Panc1 (cell line): ENCODE measurements around the gene SEMA4B. TPM values are rescaled to one million over a fixed set of nuclear protein-coding genes. Genes with fewer than 3 reads are reported as not detected.

ENCODE experiments used
- ATAC-seq: fragments of 200-7000 bp; cut with Tn5 transposase; 2 replicates; pipeline ENCODE4 v1.9.1; 2020; ENCODE audit warnings: mild to moderate bottlenecking, moderate library complexity
- BruUV-seq: library from RNA; stranded (reverse); fragments of 400-500 nt; replicated peaks from 2 replicates; lab custom pipeline; 2021; lab: Mats Ljungman, UMichigan
- CTCF ChIA-PET: fragments of 300-600 bp; sonication (Branson Sonifier 250); formaldehyde crosslinking; loops from one replicate; lab custom pipeline; 2022; ENCODE audit warnings: antibody characterized with exemption; lab: Charles Lee
- POLR2A ChIA-PET: fragments of 300-600 bp; sonication (Branson Sonifier 250); formaldehyde crosslinking; loops from one replicate; lab custom pipeline; 2022; ENCODE audit warnings: antibody characterized with exemption; lab: Charles Lee
- DNase-seq: peaks from one replicate; pipeline ENCODE4 v3.0.0-alpha.2; 2010; ENCODE audit warnings: low read depth, low spot score
- H3K27ac ChIP-seq: 2 replicates; pipeline ENCODE4 v1.5.1; 2011; ENCODE audit warnings: mild to moderate bottlenecking, low read length, inconsistent platforms
- H3K27me3 ChIP-seq: fragments of 200-500 bp; sonication (Bioruptor generic); 2 replicates; pipeline ENCODE4 v1.6.0; 2014; ENCODE audit warnings: low read length, inconsistent platforms; ENCODE audit not compliant: control insufficient read depth, insufficient read depth
- H3K36me3 ChIP-seq: fragments of 200-500 bp; sonication (Bioruptor generic); 2 replicates; pipeline ENCODE4 v1.5.1; 2014; ENCODE audit warnings: inconsistent platforms, mild to moderate bottlenecking, low read length, moderate library complexity; ENCODE audit not compliant: control insufficient read depth, insufficient read depth
- H3K4me1 ChIP-seq: 2 replicates; pipeline ENCODE4 v1.5.1; 2011; ENCODE audit warnings: inconsistent platforms, mild to moderate bottlenecking, low read length, moderate library complexity; ENCODE audit not compliant: control insufficient read depth, insufficient read depth
- H3K4me3 ChIP-seq, 2 experiments: 2 replicates each; pipeline ENCODE4 v1.5.1; 2011 to 2012; ENCODE audit warnings: low read depth in 2 of 2, low read length in 2 of 2, mild to moderate bottlenecking in 2 of 2, inconsistent platforms in 1 of 2, moderate library complexity in 1 of 2
- H3K9me3 ChIP-seq: fragments of 200-500 bp; sonication (Bioruptor generic); 2 replicates; pipeline ENCODE4 v1.5.1; 2014; ENCODE audit warnings: low read depth, mild to moderate bottlenecking, inconsistent platforms, low read length, moderate library complexity; ENCODE audit not compliant: control insufficient read depth, insufficient read depth
- POLR2AphosphoS5 ChIP-seq: IDR thresholded peaks from 2 replicates; pipeline ENCODE4 v1.6.1; 2012; ENCODE audit warnings: mild to moderate bottlenecking, low read depth, low read length, moderate library complexity
- SIN3A ChIP-seq: IDR thresholded peaks from 2 replicates; pipeline ENCODE4 v1.6.1; 2012; ENCODE audit warnings: low read depth, mild to moderate bottlenecking, low read length, moderate library complexity, borderline replicate concordance; ENCODE audit not compliant: insufficient read depth
- TCF7L2 ChIP-seq: IDR thresholded peaks from 2 replicates; pipeline ENCODE4 v1.6.1; 2011; ENCODE audit warnings: mild to moderate bottlenecking, low read depth, low read length, inconsistent platforms
- in situ Hi-C: cut with HindIII; loops from 2 replicates; pipeline ENCODE4 v1.10.0; 2016; ENCODE audit warnings: low sequenced_read_pairs, low pct_unique_long_range_greater_than_20kb
- intact Hi-C: fragments of 100-400 bp; cut with micrococcal nuclease; formaldehyde crosslinking; loops from one replicate; pipeline ENCODE4 v1.10.0; 2022; ENCODE audit not compliant: unreplicated experiment
- total RNA-seq: library from RNA; stranded (reverse); gene quantifications from one replicate; pipeline ENCODE4 v1.2.1, GENCODE V29; 2021; ENCODE audit not compliant: unreplicated experiment
- TF ChIP-seq, protein P1 (sequence below): fragments of 450-650 bp; IDR thresholded peaks from 2 replicates; pipeline ENCODE4 v1.5.1; 2017; ENCODE audit warnings: mild to moderate bottlenecking
- TF ChIP-seq, protein P2 (sequence below), 2 experiments: IDR thresholded peaks; 2 replicates each; pipeline ENCODE4 v1.6.1; 2011 to 2012; ENCODE audit warnings: low read depth in 2 of 2, control low read depth in 1 of 2, low read length in 1 of 2, mild to moderate bottlenecking in 1 of 2, moderate library complexity in 1 of 2; ENCODE audit not compliant: insufficient read depth in 1 of 2

SEMA4B gene
- total RNA-seq, 1 experiment from 2014 or later, result 600 TPM

DNA sequence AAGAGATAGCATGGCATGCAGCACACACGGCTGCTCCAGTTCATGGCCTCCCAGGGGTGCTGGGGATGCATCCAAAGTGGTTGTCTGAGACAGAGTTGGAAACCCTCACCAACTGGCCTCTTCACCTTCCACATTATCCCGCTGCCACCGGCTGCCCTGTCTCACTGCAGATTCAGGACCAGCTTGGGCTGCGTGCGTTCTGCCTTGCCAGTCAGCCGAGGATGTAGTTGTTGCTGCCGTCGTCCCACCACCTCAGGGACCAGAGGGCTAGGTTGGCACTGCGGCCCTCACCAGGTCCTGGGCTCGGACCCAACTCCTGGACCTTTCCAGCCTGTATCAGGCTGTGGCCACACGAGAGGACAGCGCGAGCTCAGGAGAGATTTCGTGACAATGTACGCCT, 27.8 kb downstream of the SEMA4B start:
- TF ChIP-seq SIN3A, result no peak
- TF ChIP-seq, protein P1, sequence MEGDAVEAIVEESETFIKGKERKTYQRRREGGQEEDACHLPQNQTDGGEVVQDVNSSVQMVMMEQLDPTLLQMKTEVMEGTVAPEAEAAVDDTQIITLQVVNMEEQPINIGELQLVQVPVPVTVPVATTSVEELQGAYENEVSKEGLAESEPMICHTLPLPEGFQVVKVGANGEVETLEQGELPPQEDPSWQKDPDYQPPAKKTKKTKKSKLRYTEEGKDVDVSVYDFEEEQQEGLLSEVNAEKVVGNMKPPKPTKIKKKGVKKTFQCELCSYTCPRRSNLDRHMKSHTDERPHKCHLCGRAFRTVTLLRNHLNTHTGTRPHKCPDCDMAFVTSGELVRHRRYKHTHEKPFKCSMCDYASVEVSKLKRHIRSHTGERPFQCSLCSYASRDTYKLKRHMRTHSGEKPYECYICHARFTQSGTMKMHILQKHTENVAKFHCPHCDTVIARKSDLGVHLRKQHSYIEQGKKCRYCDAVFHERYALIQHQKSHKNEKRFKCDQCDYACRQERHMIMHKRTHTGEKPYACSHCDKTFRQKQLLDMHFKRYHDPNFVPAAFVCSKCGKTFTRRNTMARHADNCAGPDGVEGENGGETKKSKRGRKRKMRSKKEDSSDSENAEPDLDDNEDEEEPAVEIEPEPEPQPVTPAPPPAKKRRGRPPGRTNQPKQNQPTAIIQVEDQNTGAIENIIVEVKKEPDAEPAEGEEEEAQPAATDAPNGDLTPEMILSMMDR, result no peak
- TF ChIP-seq, protein P2, sequence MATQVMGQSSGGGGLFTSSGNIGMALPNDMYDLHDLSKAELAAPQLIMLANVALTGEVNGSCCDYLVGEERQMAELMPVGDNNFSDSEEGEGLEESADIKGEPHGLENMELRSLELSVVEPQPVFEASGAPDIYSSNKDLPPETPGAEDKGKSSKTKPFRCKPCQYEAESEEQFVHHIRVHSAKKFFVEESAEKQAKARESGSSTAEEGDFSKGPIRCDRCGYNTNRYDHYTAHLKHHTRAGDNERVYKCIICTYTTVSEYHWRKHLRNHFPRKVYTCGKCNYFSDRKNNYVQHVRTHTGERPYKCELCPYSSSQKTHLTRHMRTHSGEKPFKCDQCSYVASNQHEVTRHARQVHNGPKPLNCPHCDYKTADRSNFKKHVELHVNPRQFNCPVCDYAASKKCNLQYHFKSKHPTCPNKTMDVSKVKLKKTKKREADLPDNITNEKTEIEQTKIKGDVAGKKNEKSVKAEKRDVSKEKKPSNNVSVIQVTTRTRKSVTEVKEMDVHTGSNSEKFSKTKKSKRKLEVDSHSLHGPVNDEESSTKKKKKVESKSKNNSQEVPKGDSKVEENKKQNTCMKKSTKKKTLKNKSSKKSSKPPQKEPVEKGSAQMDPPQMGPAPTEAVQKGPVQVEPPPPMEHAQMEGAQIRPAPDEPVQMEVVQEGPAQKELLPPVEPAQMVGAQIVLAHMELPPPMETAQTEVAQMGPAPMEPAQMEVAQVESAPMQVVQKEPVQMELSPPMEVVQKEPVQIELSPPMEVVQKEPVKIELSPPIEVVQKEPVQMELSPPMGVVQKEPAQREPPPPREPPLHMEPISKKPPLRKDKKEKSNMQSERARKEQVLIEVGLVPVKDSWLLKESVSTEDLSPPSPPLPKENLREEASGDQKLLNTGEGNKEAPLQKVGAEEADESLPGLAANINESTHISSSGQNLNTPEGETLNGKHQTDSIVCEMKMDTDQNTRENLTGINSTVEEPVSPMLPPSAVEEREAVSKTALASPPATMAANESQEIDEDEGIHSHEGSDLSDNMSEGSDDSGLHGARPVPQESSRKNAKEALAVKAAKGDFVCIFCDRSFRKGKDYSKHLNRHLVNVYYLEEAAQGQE (IDR thresholded peaks at IDR 0.05; ENCODE audit: insufficient read depth in 1 of 2, low read depth in 2 of 2, low read length in 1 of 2), result no peak
- no peak for TF ChIP-seq TCF7L2
- TF ChIP-seq POLR2AphosphoS5, result peak; percentile 87
- H3K4me3 ChIP-seq, result no peak overlapping the region
- TSS peak; percentile 76 for BruUV-seq
- peak overlapping the region; percentile 99 for H3K27ac ChIP-seq
- H3K27me3 ChIP-seq, result no peaks in the 10 kb centered on the region
- DNase-seq, result no peak
- in situ Hi-C loops (no loop called here), intact Hi-C loops (no loop called here)
- peaks cover 82% of the 10 kb centered on the region for H3K4me1 ChIP-seq
- ChIA-PET CTCF (interaction anchor here (0.6 kb wide), 1 partner anchor 1331 kb away, joined by 4 read pairs; no protein-coding TSS in a partner anchor), POLR2A (no interaction called here)
- ATAC-seq, result peak; percentile 2; the same call in 1 of the 2 replicates
- no peaks in the 10 kb centered on the region for H3K9me3 ChIP-seq
- H3K36me3 ChIP-seq, result peaks cover 21% of the 10 kb centered on the region

DNA sequence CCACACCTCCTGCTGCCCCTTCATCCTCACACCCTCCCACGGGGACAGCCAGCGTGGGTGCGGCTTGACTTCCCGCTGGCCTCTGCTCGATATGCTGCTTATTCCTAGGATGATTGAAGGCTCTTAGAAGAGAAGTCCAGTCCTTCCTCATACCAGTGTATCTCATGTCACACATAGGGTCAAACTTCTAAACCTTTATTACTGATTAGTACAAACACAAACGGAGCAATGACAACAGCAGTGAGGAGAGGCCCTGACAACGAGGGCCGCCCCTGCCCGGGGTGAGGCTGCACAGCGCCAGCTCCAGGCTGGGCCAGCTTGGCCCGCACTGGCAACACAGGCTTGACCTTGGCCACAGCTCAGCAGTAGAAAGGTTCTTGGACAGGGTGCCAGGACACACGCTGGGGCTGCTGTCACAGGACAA, 29.0 kb downstream of the SEMA4B start:
- no peak for DNase-seq
- peaks cover 18% of the 10 kb centered on the region; the same call in 1 of the 2 replicates for H3K36me3 ChIP-seq
- in situ Hi-C loops, result no loop called here
- intact Hi-C loops, result no loop called here
- no peaks in the 10 kb centered on the region for H3K9me3 ChIP-seq
- H3K27me3 ChIP-seq, result no peaks in the 10 kb centered on the region
- BruUV-seq, result no TSS peak
- peaks cover 77% of the 10 kb centered on the region for H3K4me1 ChIP-seq
- peak; percentile 15 for ATAC-seq
- H3K27ac ChIP-seq, result peak overlapping the region; percentile 99
- H3K4me3 ChIP-seq, result peak overlapping the region in 1 of 2 experiments; percentile 85; a peak in 1 of 4 replicates
- POLR2A ChIA-PET, result interaction anchor here (0.6 to 1.3 kb wide), 3 partner anchors 28 to 64 kb away, joined by 3 read pairs; no protein-coding TSS in a partner anchor
- CTCF ChIA-PET, result interaction anchor here (1.1 kb wide), 1 partner anchor 9 kb away, joined by 3 read pairs; no protein-coding TSS in a partner anchor
- TF ChIP-seq SIN3A, result no peak
- peak; percentile 23; the same call in 1 of the 2 replicates for TF ChIP-seq TCF7L2
- peak; percentile 36; the same call in 1 of the 2 replicates for TF ChIP-seq POLR2AphosphoS5

DNA sequence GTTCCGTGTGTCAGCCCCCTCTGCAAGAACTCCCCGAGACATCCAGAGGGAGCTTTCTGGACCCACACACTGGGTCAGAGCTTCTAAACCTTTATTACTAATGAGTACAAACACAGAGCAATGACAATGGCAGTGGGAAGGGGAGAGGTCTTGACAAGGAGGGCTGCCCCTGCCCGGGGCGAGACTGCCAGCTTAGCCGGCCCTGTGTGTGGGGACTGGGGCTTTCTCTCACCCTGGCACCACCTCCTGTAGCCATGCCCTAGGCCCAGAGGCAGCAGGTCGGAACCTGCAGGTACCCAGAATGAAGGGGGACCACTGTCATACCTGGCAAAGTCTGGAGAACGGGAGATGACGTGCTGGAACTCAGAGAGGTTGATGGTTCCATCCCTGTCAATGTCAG, 29.5 kb downstream of the SEMA4B start:
- in situ Hi-C loops, result no loop called here
- H3K27ac ChIP-seq, result peak overlapping the region; percentile 99
- ChIA-PET POLR2A (interaction anchor here (0.6 to 1.3 kb wide), 2 partner anchors 29 to 60 kb away, joined by 3 read pairs; no protein-coding TSS in a partner anchor), CTCF (interaction anchor here (1.1 kb wide), 1 partner anchor 9 kb away, joined by 3 read pairs; no protein-coding TSS in a partner anchor)
- no peaks in the 10 kb centered on the region for H3K9me3 ChIP-seq
- H3K4me1 ChIP-seq, result peaks cover 72% of the 10 kb centered on the region
- TF ChIP-seq, protein P1, result no peak
- TF ChIP-seq POLR2AphosphoS5, result peak; percentile 27; the same call in 1 of the 2 replicates
- peak; percentile 3 for ATAC-seq
- H3K27me3 ChIP-seq, result no peaks in the 10 kb centered on the region
- DNase-seq, result no peak
- intact Hi-C loops, result no loop called here
- peaks cover 15% of the 10 kb centered on the region; the same call in 1 of the 2 replicates for H3K36me3 ChIP-seq
- BruUV-seq, result no TSS peak
- peak overlapping the region; percentile 0 to 85; a peak in 3 of 4 replicates for H3K4me3 ChIP-seq
